OCI-LY7 (cell line): ENCODE results near the gene GGT5. TPM values are rescaled to one million over a fixed set of nuclear protein-coding genes. Genes with fewer than 3 reads are reported as not detected.

Source experiments
- BruUV-seq: library from RNA; stranded (reverse); fragments of 400-500 nt; replicated peaks from 2 replicates; lab custom pipeline; 2021; lab: Mats Ljungman, UMichigan
- CTCF ChIA-PET: fragments of 300-600 bp; sonication (Branson Sonifier 250); formaldehyde crosslinking; loops from one replicate; lab custom pipeline; 2022; ENCODE audit warnings: antibody characterized with exemption; ENCODE audit not compliant: unreplicated experiment; lab: Charles Lee
- POLR2A ChIA-PET: fragments of 300-600 bp; sonication (Branson Sonifier 250); formaldehyde crosslinking; loops from one replicate; lab custom pipeline; 2022; ENCODE audit warnings: antibody characterized with exemption; lab: Charles Lee
- DNase-seq: peaks from one replicate; pipeline ENCODE4 v3.0.0-alpha.2; 2015; ENCODE audit warnings: low spot score
- H2AFZ ChIP-seq: fragments of 200-600 bp; sonication (generic), shearing (Covaris generic); 2 replicates; pipeline ENCODE4 v1.6.1; 2014; ENCODE audit warnings: mild to moderate bottlenecking, antibody characterized with exemption, low read length, moderate library complexity
- H3K27ac ChIP-seq: fragments of 200-600 bp; sonication (generic); 2 replicates; pipeline ENCODE4 v1.5.1; 2014; ENCODE audit warnings: mixed run types, low read depth, mild to moderate bottlenecking, moderate library complexity, low read length, inconsistent platforms; ENCODE audit not compliant: poor library complexity, severe bottlenecking
- H3K36me3 ChIP-seq: fragments of 200-600 bp; sonication (generic); 2 replicates; pipeline ENCODE4 v1.6.1; 2014; ENCODE audit warnings: mild to moderate bottlenecking, antibody characterized with exemption, low read length, moderate library complexity, mixed read lengths; ENCODE audit not compliant: insufficient read depth
- H3K4me1 ChIP-seq: fragments of 200-600 bp; sonication (generic); 2 replicates; pipeline ENCODE4 v1.5.1; 2014; ENCODE audit warnings: mild to moderate bottlenecking, low read length; ENCODE audit not compliant: insufficient read depth, poor library complexity, severe bottlenecking
- H3K4me2 ChIP-seq: fragments of 200-600 bp; sonication (generic); 2 replicates; pipeline ENCODE4 v1.6.1; 2014; ENCODE audit warnings: mild to moderate bottlenecking, low read length
- H3K4me3 ChIP-seq: fragments of 200-600 bp; sonication (generic); 2 replicates; pipeline ENCODE4 v1.5.1; 2014; ENCODE audit warnings: mild to moderate bottlenecking, low read depth, low read length; ENCODE audit not compliant: poor library complexity, severe bottlenecking
- H3K79me2 ChIP-seq: fragments of 200-600 bp; sonication (generic); 2 replicates; pipeline ENCODE4 v1.6.1; 2016; ENCODE audit warnings: low read depth, mild to moderate bottlenecking, low read length, moderate library complexity, mixed read lengths; ENCODE audit not compliant: insufficient read depth
- H3K9me2 ChIP-seq: fragments of 200-600 bp; sonication (generic); 2 replicates; pipeline ENCODE4 v1.6.1; 2016; ENCODE audit warnings: mild to moderate bottlenecking, low read length, mixed read lengths; ENCODE audit not compliant: insufficient read depth
- H3K9me3 ChIP-seq: fragments of 200-600 bp; sonication (generic); 2 replicates; pipeline ENCODE4 v1.6.1; 2014; ENCODE audit warnings: mild to moderate bottlenecking, mixed run types, low read length, mixed read lengths
- H4K20me1 ChIP-seq: fragments of 200-600 bp; sonication (generic); 2 replicates; pipeline ENCODE4 v1.6.1; 2014; ENCODE audit warnings: mild to moderate bottlenecking, antibody characterized with exemption, low read length, moderate library complexity, mixed read lengths; ENCODE audit not compliant: insufficient read depth
- EZH2phosphoT487 ChIP-seq: fragments of 200-600 bp; sonication (generic); IDR thresholded peaks from 2 replicates; pipeline ENCODE4 v1.6.1; 2018; ENCODE audit warnings: low read depth, borderline replicate concordance, mild to moderate bottlenecking, mixed run types, antibody characterized with exemption, low read length, moderate library complexity, mixed read lengths
- intact Hi-C: fragments of 100-400 bp; cut with micrococcal nuclease; formaldehyde crosslinking; loops from one replicate; pipeline ENCODE4 v1.10.0; 2022; ENCODE audit not compliant: unreplicated experiment
- total RNA-seq, 2 experiments: library from RNA; depleted of rRNA in 1 of 2; stranded (reverse); fragments of >200 nt in 1 of 2; shearing (Covaris generic) in 1 of 2; gene quantifications; 2 replicates each; pipeline ENCODE4 v1.2.3, GENCODE V29; 2014 to 2022
- TF ChIP-seq, protein P1 (sequence below): fragments of 200-600 bp; sonication (generic); conservative IDR thresholded peaks from 2 replicates; pipeline ENCODE4 v1.5.1; 2014; ENCODE audit warnings: mild to moderate bottlenecking, antibody characterized with exemption, low read length, moderate library complexity, mixed read lengths

The GGT5 gene
- total RNA-seq, 2 experiments from 2014 or later, result 0.06 TPM; not detected in 1

DNA sequence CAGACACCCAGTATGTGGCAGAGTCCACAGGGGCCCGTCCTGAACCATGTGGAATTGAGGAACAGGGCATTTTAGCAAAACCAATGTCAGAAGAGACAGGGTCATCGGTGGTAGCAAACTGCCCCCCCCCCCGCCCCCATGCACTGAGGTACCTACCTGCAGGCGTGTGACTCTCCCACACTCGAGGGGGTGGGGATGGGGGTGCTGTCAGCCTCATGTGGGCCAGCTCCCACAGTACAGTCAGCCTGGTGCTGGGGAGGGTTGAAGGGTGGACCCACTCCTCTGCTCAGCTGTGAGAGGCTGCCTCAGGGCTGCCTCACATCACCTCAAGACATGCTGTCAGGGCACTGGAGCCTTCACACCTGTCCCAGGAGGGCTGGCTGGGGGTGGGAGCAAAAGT is 74.2 kb downstream of the GGT5 start:
- ChIA-PET POLR2A (no interaction called here), CTCF (no interaction called here)
- no peak overlapping the region for H3K4me3 ChIP-seq
- H4K20me1 ChIP-seq, result no peaks in the 10 kb centered on the region
- no peaks in the 10 kb centered on the region for H3K9me3 ChIP-seq
- intact Hi-C loops, result no loop called here
- peaks cover 38% of the 10 kb centered on the region; the same call in 1 of the 2 replicates for H3K36me3 ChIP-seq
- DNase-seq, result no peak
- TF ChIP-seq, protein P1, sequence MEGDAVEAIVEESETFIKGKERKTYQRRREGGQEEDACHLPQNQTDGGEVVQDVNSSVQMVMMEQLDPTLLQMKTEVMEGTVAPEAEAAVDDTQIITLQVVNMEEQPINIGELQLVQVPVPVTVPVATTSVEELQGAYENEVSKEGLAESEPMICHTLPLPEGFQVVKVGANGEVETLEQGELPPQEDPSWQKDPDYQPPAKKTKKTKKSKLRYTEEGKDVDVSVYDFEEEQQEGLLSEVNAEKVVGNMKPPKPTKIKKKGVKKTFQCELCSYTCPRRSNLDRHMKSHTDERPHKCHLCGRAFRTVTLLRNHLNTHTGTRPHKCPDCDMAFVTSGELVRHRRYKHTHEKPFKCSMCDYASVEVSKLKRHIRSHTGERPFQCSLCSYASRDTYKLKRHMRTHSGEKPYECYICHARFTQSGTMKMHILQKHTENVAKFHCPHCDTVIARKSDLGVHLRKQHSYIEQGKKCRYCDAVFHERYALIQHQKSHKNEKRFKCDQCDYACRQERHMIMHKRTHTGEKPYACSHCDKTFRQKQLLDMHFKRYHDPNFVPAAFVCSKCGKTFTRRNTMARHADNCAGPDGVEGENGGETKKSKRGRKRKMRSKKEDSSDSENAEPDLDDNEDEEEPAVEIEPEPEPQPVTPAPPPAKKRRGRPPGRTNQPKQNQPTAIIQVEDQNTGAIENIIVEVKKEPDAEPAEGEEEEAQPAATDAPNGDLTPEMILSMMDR, result no peak
- TF ChIP-seq EZH2phosphoT487, result no peak
- H3K4me2 ChIP-seq, result no peak overlapping the region
- no peak overlapping the region for H3K27ac ChIP-seq
- H3K4me1 ChIP-seq, result no peaks in the 10 kb centered on the region
- H2AFZ ChIP-seq, result no peak overlapping the region
- no peaks in the 10 kb centered on the region for H3K79me2 ChIP-seq
- no peaks in the 10 kb centered on the region for H3K9me2 ChIP-seq
- no TSS peak for BruUV-seq

DNA sequence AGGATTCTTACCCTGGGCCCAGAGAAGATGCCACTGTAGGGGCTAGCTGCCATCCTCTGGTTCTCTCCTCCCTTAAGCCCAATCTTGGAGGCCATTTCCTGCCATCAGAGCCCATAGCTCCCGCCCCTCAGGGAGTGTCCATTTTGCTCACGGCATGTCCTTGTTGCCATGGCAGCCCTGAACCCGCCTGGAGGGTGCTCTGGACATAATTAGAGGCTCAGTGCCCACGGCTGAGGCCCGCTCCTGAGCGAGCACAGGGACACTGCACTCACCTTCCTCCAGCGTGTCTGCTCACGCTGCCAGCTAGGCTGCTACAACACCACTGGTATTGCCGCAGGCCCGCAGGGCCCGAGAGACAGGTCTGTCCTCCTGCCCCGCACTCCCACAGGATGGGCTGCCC is 74.7 kb downstream of the GGT5 start:
- peaks cover 42% of the 10 kb centered on the region; the same call in 1 of the 2 replicates for H3K36me3 ChIP-seq
- CTCF ChIA-PET, result no interaction called here
- no peak overlapping the region for H2AFZ ChIP-seq
- H4K20me1 ChIP-seq, result no peaks in the 10 kb centered on the region
- no peaks in the 10 kb centered on the region for H3K9me2 ChIP-seq
- H3K9me3 ChIP-seq, result no peaks in the 10 kb centered on the region
- no peak overlapping the region for H3K4me2 ChIP-seq
- POLR2A ChIA-PET, result no interaction called here
- H3K4me1 ChIP-seq, result no peaks in the 10 kb centered on the region
- no peak for DNase-seq
- H3K79me2 ChIP-seq, result no peaks in the 10 kb centered on the region
- no peak for TF ChIP-seq EZH2phosphoT487
- TF ChIP-seq, protein P1, result no peak
- intact Hi-C loops, result no loop called here
- no peak overlapping the region for H3K4me3 ChIP-seq
- no peak overlapping the region for H3K27ac ChIP-seq
- BruUV-seq, result no TSS peak

Other genes starting within 250 kb of the GGT5 start
- not detected in 2 replicates for gene GSTT4, start 239.6 kb downstream of the GGT5 start, total RNA-seq (2014; rRNA removed; shearing (Covaris generic))
- gene GSTT4, start 239.6 kb downstream of the GGT5 start, total RNA-seq (2022), result not detected in 2 replicates
- 64.5 and 73.0 TPM in 2 replicates for gene CABIN1, start 233.8 kb downstream of the GGT5 start, total RNA-seq (2014; rRNA removed; shearing (Covaris generic))
- gene CABIN1, start 233.8 kb downstream of the GGT5 start, total RNA-seq (2022), result 76.9 and 87.0 TPM in 2 replicates
- gene SUSD2, start 63.6 kb downstream of the GGT5 start, total RNA-seq (2014; rRNA removed; shearing (Covaris generic)), result 0.41 and 0.54 TPM in 2 replicates
- 0.38 and 0.39 TPM in 2 replicates for gene SUSD2, start 63.6 kb downstream of the GGT5 start, total RNA-seq (2022)
- gene SPECC1L, start 25.7 kb upstream of the GGT5 start, total RNA-seq (2014; rRNA removed; shearing (Covaris generic)), result 42.4 and 47.0 TPM in 2 replicates
- gene SPECC1L, start 25.7 kb upstream of the GGT5 start, total RNA-seq (2022), result 65.5 and 66.2 TPM in 2 replicates
- gene ADORA2A, start 182.5 kb upstream of the GGT5 start, total RNA-seq (2014; rRNA removed; shearing (Covaris generic)), result 31.2 and 35.7 TPM in 2 replicates
- gene ADORA2A, start 182.5 kb upstream of the GGT5 start, total RNA-seq (2022), result 29.5 and 35.0 TPM in 2 replicates